NCI-H82 treated with DMSO at 0.1 percent for 48 hours (cell line): ENCODE results near the gene OR12D3.
"Not testable (repeated sequence)": the region's sequence is repeated elsewhere in the genome, so short reads cannot be mapped to it uniquely, and the experiment has no call there.

Experiments used
- DNase-seq: peaks from one replicate; lab custom pipeline; 2025; ENCODE audit not compliant: unreplicated experiment; lab: John Stamatoyannopoulos, UW

OR12D3 gene, protein sequence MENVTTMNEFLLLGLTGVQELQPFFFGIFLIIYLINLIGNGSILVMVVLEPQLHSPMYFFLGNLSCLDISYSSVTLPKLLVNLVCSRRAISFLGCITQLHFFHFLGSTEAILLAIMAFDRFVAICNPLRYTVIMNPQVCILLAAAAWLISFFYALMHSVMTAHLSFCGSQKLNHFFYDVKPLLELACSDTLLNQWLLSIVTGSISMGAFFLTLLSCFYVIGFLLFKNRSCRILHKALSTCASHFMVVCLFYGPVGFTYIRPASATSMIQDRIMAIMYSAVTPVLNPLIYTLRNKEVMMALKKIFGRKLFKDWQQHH

DNA sequence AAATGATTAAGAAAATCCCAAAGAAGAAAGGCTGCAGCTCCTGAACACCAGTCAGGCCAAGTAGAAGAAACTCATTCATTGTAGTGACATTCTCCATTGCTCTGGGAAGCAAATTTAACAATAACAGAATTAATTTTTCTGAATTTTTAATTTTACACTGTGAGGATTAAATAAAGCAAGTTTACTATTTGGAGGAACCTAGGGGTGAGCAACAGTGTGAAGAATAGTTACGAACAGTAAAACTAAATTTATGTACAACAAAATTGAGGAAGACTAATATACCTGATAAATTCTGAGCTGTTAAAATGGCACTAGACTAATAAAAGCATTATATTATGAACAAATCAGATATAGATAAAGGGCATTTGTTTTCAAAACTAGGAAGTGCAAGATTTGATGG is at the start of gene OR12D3:
TSS of gene OR12D3 (minus strand) at position 101 of the 400 bp plus-strand sequence. CDS start at position 97, 4 bp downstream.
- DNase-seq: no peak

DNA sequence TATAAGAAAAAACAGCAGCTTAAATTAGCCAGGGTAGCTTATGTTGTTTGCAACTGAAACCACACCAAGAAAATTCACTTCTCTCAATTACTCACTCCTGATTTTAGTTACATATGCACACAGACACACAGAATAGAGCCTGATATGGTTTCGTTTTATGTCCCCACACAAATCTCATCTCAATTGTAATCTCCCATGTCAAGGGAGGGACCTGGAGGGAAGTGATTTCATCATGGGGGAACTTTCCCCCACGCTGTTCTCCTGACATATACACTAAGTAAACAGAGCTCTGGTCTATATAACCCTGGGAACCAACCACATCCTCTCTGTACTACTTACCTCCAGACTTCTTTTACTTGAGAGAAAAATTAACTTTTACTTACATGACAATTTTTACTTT is 49.5 kb upstream of the OR12D3 start:
- DNase-seq: no peak

DNA sequence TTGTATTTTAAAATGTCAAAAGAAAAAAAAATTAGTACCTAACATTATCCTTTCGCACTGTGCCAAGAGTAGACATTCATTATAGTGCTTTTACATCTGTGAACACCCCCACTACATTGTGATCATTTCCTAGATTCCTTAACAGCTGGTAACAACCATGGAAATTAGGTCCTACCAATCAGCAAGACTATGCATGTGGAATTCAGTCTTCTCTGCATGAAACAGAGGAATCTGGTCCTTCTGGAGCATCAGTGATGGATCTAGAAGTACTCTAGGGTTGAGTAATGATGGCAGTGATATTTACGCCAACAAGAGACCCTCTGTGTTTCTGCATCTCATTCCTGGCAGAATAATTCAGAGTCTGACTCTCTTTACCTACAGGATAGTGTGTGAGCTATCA is 49.1 kb upstream of the OR12D3 start:
- no peak for DNase-seq

DNA sequence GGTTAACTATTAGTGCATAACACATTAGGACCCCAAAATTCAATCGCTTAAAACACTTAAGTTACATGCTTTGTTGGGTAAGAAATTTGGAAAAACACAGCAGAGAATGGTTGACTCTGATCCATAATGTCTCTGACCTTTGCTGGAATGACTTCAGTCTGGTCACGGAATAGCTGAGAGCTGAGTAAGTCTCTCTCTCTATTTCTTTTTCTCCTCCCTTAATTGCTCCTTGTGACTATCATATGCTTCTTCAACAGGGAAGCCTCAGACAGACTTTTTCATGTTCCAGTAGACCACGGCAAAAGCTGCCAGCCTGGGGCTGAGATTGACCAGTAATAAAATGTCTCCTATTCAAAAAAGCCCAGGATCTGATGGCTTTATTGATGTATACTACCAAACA is 44.4 kb upstream of the OR12D3 start:
- DNase-seq: no peak

DNA sequence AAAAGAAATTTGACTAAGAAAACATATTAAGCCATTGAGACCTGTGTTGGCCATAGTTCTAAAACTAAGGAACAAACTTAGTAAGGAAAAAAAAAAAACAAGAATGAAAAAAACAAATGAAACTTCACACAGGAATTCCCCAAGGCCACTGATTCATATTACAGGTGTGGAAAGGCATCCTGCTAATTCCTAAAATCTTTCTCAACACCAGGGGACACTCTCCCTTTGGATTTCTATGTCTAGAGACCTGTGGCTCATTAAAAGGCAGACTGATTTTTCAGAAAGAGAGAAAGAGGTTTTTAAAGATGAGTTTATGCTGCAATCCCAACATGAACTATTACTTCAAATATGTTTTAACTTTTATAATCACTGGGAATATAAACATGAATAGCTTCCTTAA is 39.5 kb upstream of the OR12D3 start, which contains the start of gene OR12D1:
TSS of gene OR12D1 (plus strand) at position 341 of the 400 bp plus-strand sequence.
- no peak for DNase-seq

DNA sequence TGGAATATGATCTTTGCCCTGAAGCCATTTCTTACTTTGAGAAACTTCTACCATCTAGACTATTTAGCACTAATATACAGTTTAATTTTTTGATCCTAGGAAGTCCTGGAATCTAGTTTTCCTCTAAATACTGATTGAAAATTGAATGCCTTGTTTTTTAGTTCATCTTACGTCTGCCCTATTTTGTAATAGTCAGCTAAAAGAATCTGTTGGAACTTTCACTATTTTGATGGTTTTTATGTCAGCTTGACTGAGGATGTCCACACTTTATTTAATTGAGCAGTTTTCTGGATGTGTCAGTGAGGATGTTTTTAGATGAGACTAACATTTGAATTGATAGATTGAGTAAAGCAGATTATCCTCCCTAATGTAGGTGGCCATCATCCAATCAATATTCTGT is 28.7 kb upstream of the OR12D3 start:
- DNase-seq: no peak

DNA sequence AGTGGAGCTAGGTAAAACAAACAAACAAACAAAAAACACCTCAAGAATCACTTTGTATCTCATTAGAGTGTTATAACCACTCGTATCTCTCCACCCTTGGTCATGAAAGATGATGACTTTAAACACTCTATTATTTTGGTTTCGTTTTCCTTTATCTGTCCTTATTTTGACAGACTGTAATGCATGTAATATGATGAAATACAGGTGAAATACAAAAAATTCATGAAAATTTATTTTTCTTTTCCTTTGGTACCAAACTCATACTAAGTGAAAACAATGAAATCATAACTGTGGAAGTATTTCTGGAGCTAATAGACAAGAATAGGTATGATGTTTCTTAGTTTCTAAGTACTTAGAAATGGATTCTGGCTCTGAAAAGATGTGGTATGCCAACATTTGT is 24.4 kb upstream of the OR12D3 start:
- no peak for DNase-seq

DNA sequence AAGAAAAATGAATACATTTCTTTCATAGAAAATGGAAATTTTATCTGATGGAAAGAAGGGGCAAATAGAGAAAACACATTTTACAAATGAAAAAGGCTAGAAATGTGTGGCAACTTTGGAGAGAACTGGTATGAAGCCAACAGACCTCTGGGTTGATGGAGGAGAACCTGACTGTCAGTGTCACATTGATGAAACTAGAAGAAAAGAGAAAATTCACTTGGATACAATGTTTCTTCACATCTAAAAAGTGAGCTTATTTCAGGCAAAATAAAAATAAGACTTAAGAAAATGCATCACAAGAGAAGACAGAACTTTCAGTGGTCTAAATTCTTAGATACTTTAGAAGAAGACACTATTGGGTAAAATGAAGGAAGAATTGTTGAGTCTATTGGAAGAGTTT is 20.2 kb upstream of the OR12D3 start, which contains the start of gene OR12D2:
TSS of gene OR12D2 (plus strand) at position 301 of the 400 bp plus-strand sequence. CDS start 1,069 bp downstream, outside the sequence.
- DNase-seq: no peak

DNA sequence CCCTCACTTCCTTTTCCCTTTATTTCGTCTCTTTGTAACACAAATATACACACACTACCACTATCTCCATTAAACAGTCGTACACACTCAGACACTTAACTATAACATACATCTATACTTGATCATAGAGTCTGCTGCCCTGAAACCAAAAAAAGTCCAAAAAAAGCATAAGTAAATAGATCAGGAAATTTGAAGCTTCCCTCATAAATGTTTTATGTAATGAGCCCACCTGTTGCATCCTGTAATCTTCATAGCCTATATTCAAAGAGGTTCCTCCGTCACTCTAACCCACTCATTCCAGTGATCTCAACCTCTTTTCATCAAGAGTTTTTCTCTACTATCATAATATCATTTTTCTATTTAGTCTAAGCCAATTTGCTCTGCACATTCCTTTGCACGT is 13.4 kb upstream of the OR12D3 start:
- no peak for DNase-seq

DNA sequence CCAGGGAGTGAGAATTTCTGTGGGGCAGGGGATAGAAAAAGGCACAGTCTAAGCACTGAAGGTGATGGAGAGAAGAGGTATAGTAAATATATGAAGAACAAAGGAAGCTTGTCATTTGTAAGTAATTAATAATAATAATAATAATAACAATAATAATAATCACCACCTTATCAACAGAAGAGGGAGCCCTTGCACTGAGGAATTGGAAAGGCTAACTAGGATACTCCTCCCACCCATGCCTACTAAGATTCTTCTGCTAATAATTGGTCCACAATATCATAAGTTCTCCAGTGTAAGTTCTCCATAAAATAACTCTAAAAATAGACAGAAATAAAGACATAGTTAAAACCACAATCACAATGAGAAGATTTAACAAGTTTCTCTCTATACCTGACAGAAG is 912 bp upstream of the OR12D3 start:
- DNase-seq: no peak

DNA sequence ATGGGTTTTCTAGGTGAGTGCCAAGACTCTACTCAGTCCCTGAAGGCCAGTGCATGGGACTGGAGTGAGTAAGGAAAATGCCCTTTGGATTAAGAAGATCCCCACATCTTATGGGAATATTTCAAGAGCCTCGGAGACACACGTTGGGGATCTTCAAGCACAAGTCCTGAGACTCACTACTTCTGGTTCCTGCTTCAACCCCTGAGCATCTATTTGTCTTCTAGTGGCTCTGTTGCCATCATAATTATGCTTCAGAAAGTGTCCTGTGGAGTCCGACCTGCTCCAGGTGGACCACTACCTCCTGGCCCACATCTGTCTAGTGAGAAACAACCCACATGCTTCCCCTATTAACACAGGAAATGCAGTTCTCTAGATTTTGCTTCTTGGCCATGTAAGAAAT is 6.3 kb downstream of the OR12D3 start, which contains the start of gene OR5V1:
TSS of gene OR5V1 (minus strand) at position 101 of the 400 bp plus-strand sequence. CDS start 12,670 bp downstream, outside the sequence.
- DNase-seq: no peak

DNA sequence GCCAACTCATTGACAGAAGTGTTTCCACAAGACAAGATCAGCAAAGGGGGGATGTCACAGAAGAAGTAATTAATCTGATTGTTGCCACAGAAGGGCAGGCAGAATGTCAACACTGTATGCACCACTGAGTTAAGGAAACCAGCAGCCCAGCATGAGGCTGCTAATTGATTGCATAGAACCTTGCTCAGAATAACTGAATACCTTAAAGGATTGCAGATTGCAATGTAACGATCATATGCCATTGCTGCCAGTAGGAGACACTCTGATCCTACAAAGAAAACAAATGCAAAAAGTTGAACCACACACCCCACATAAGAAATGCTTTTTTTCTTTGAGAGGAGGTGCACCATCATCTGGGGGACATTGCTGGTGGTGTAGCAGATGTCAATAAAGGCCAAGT is 19.5 kb downstream of the OR12D3 start:
- DNase-seq: no peak

DNA sequence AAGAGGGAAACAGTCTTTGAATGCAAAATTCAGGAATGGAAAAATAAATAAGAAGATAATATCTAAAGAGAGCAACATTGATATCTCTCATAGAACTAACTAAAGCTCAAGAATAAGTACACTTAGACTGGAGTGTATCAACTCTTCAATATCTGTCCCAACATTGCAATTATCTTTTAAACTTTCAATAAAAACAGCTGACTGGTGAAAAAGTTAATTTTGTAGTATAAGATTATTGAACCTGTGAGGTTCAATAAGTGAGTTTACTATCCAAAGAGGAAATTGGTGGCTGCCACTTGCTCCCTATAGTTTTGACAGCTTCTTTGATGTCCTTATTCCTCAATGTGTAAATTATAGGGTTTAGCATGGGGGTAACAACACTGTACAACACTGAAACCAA is 20.1 kb downstream of the OR12D3 start:
- DNase-seq: no peak

DNA sequence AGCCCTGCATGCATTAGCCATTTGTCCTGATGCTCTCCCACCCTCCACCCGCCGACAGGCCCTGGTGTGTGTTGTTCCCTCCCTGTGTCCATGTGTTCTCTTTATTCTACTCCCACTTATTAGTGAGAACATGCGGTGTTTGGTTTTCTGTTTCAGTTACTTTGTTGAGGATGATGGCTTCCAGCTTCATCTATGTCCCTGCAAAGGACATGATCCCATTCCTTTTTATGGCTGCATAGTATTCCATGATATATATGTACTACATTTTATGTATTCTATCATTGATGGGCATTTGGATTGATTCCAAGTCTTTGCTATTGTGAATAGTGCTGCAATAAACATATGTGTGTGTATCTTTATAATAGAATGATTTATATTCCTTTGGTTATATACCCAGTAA is 25.7 kb downstream of the OR12D3 start:
- not testable (repeated sequence) for DNase-seq

DNA sequence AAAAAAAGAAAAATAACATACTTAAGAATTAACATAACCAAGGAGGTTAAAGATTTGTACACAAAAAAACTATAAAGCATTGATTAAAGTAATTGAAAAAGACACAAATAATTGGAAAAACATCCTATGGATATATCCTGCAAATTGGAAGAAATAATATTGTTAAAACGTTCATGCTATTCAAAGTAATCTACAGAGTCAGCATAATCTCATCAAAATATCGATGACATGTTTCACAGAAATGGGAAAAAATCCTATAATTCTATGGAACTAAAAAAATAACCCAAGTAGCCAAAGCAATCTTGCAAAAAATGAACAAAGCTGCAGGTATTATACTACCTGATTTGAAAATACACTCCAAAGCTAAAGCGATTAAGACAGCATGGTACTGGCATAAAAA is 29.7 kb downstream of the OR12D3 start:
- no peak for DNase-seq

DNA sequence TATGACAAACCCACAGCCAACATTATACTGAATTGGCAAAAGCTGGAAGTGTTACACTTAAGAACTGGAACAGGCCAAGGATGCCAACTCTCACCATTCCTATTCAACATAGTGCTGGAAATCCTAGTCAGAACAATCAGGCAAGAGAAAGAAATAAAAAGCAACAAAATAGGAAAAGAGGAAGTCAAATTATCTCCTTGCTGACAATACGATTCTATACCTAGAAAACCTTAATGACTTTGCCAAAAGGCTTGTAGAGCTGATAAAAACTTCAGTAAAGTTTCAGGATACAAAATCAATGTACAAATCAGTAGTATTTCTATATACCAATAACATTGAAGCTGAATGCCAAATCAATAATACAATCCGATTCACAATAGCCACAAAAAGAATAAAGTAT is 38.8 kb downstream of the OR12D3 start:
- no peak for DNase-seq

DNA sequence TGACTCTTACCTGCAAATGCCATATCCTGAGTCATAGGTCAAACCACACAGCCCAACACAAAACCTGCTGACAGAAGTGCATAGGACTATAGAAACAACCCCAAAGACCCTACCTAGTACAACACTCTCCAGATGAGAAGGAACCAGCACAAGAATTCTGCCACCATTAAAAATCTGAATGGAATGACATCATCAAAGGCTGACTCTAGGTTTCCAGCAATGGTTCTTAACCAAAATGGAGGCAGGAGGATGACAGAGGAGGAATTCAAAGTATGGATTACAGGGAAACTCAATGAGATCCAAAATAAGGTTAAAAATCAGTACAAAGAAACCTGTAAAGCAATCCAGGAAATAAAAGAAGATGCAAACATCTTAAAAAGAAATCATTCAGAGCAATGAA is 42.4 kb downstream of the OR12D3 start:
- DNase-seq: no peak

DNA sequence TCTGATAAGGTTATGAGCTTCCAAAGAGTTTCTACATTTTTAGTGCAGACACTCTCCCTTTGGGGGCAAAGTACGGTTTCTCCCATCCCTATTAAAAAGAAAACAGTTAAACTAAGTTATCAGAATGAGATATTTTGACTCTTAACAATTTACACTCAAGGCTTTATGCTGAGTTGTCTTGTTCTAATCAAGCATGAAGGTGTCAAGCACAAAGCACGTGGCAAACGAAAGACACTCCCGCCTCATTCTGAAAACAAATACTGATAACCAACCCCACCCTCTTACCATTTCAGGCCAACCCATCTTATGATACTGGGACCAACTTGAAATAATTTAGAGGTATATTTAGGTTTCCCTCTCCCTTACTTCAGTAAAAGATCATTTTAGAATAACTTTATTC is 49.3 kb downstream of the OR12D3 start:
- DNase-seq: no peak
